ENCODE data around the gene MLXIPL. TPM values are rescaled to one million over a fixed set of nuclear protein-coding genes. Genes with fewer than 3 reads are reported as not detected.
"Not testable (repeated sequence)": the region's sequence is repeated elsewhere in the genome, so short reads cannot be mapped to it uniquely, and the experiment has no call there.

Gene MLXIPL
- total and polyA plus RNA-seq, 5 experiments from 2014 or later: not detected

GRCh38 chr7:73635428-73636200 is 11.3 kb upstream of the MLXIPL start:
- no peak for ATAC-seq
- Mint-ChIP-seq H3K9me3 (peaks cover 0 to 8% (median 0%) of the 10 kb centered on the region in 9 donors), H3K4me1 (no peaks in the 10 kb centered on the region), H3K4me3 (no peak overlapping the region), H3K27ac (no peak overlapping the region), H3K27me3 (peaks cover 14 to 40% (median 27%) of the 10 kb centered on the region in 5 donors), H3K36me3 (no peaks in the 10 kb centered on the region)
- no peak for DNase-seq
- POLR2A ChIA-PET: no interaction called here

GRCh38 chr7:73633844-73634243 is 9.5 kb upstream of the MLXIPL start:
- H3K36me3 Mint-ChIP-seq: no peaks in the 10 kb centered on the region
- H3K27me3 Mint-ChIP-seq: peaks cover 17 to 48% (median 28%) of the 10 kb centered on the region in 5 donors
- no peaks in the 10 kb centered on the region for H3K4me1 Mint-ChIP-seq
- POLR2A ChIA-PET: no interaction called here
- ATAC-seq (no peak), DNase-seq (no peak)
- H3K4me3 Mint-ChIP-seq: no peak overlapping the region
- H3K9me3 Mint-ChIP-seq: peaks cover 0 to 2% (median 0%) of the 10 kb centered on the region in 9 donors
- no peak overlapping the region for H3K27ac Mint-ChIP-seq

- Mint-ChIP-seq H3K4me3 (no peak overlapping the region), H3K27me3 (peaks cover 17 to 53% (median 34%) of the 10 kb centered on the region in 5 donors), H3K4me1 (no peaks in the 10 kb centered on the region), H3K36me3 (no peaks in the 10 kb centered on the region), H3K9me3 (no peaks in the 10 kb centered on the region), H3K27ac (no peak overlapping the region)
- ATAC-seq (no peak), DNase-seq (no peak)
- POLR2A ChIA-PET: no interaction called here
Observed at GRCh38 chr7:73633323-73633722, 9.0 kb upstream of the MLXIPL start.

- ATAC-seq (no peak), DNase-seq (no peak)
- Mint-ChIP-seq H3K9me3 (no peaks in the 10 kb centered on the region), H3K36me3 (no peaks in the 10 kb centered on the region), H3K4me3 (no peak overlapping the region), H3K4me1 (no peaks in the 10 kb centered on the region), H3K27ac (no peak overlapping the region), H3K27me3 (peaks cover 18 to 66% (median 49%) of the 10 kb centered on the region in 5 donors)
- POLR2A ChIA-PET: no interaction called here
Observed at GRCh38 chr7:73631558-73631957, 7.2 kb upstream of the MLXIPL start.

- DNase-seq: no peak
- POLR2A ChIA-PET: no interaction called here
- Mint-ChIP-seq H3K36me3 (no peaks in the 10 kb centered on the region), H3K4me3 (no peak overlapping the region), H3K27me3 (peaks cover 8 to 67% (median 45%) of the 10 kb centered on the region in 5 donors), H3K27ac (peak overlapping the region in 1 of 10 donors; percentile 49), H3K4me1 (peaks cover 2 to 5% (median 3%) of the 10 kb centered on the region in 4 donors), H3K9me3 (no peaks in the 10 kb centered on the region)
- ATAC-seq: no peak
Observed at GRCh38 chr7:73628504-73628903, 4.2 kb upstream of the MLXIPL start.

GRCh38 chr7:73626814-73627213 is 2.5 kb upstream of the MLXIPL start:
- POLR2A ChIA-PET: no interaction called here
- H3K9me3 Mint-ChIP-seq: peaks cover 0 to 2% (median 0%) of the 10 kb centered on the region in 9 donors
- ATAC-seq: no peak
- no peak for DNase-seq
- no peak overlapping the region for H3K4me3 Mint-ChIP-seq
- no peak overlapping the region for H3K27ac Mint-ChIP-seq
- H3K36me3 Mint-ChIP-seq: no peaks in the 10 kb centered on the region
- H3K4me1 Mint-ChIP-seq: peaks cover 4 to 13% (median 9%) of the 10 kb centered on the region in 4 donors
- H3K27me3 Mint-ChIP-seq: peaks cover 8 to 67% (median 46%) of the 10 kb centered on the region in 5 donors

GRCh38 chr7:73625276-73625675 is 954 bp upstream of the MLXIPL start:
- Mint-ChIP-seq H3K27me3 (peaks cover 8 to 66% (median 47%) of the 10 kb centered on the region in 5 donors), H3K36me3 (no peaks in the 10 kb centered on the region), H3K27ac (no peak overlapping the region), H3K4me3 (peak overlapping the region in 3 of 10 donors; percentile 5 to 75 (median 11)), H3K4me1 (peaks cover 4 to 13% (median 9%) of the 10 kb centered on the region in 4 donors), H3K9me3 (peaks cover 0 to 2% (median 0%) of the 10 kb centered on the region in 9 donors)
- ATAC-seq (no peak), DNase-seq (no peak)
- POLR2A ChIA-PET: no interaction called here

- peaks cover 4 to 13% (median 9%) of the 10 kb centered on the region in 4 donors for H3K4me1 Mint-ChIP-seq
- ATAC-seq: no peak
- H3K36me3 Mint-ChIP-seq: no peaks in the 10 kb centered on the region
- peaks cover 8 to 67% (median 47%) of the 10 kb centered on the region in 5 donors for H3K27me3 Mint-ChIP-seq
- no peak for DNase-seq
- H3K9me3 Mint-ChIP-seq: peaks cover 0 to 2% (median 0%) of the 10 kb centered on the region in 9 donors
- peak overlapping the region; percentile 15 to 75 (median 41) for H3K4me3 Mint-ChIP-seq
- H3K27ac Mint-ChIP-seq: no peak overlapping the region
- POLR2A ChIA-PET: no interaction called here
Observed at GRCh38 chr7:73624669-73625001, 313 bp upstream of the MLXIPL start.

- Mint-ChIP-seq H3K36me3 (no peaks in the 10 kb centered on the region), H3K4me3 (peak overlapping the region; percentile 15 to 82 (median 64)), H3K4me1 (peaks cover 4 to 13% (median 9%) of the 10 kb centered on the region in 4 donors), H3K27ac (no peak overlapping the region), H3K9me3 (peaks cover 0 to 2% (median 0%) of the 10 kb centered on the region in 9 donors), H3K27me3 (peaks cover 8 to 61% (median 36%) of the 10 kb centered on the region in 5 donors)
- DNase-seq: peak in 1 of 10 donors; percentile 11
- ATAC-seq: peak; percentile 42 to 51
- POLR2A ChIA-PET: no interaction called here
Observed at GRCh38 chr7:73622909-73623797, 1.2 kb downstream of the MLXIPL start.

- H3K27me3 Mint-ChIP-seq: peaks cover 8 to 54% (median 30%) of the 10 kb centered on the region in 5 donors
- peak overlapping the region in 6 of 10 donors; percentile 9 to 75 (median 51) for H3K4me3 Mint-ChIP-seq
- POLR2A ChIA-PET: interaction anchor here (0.7 kb wide), 1 partner anchor 298 kb away, joined by 3 read pairs; no protein-coding TSS in a partner anchor
Observed at GRCh38 chr7:73622527-73622908, 1.8 kb downstream of the MLXIPL start.

GRCh38 chr7:73621168-73622063 is 2.9 kb downstream of the MLXIPL start:
- Mint-ChIP-seq H3K27me3 (peaks cover 6 to 49% (median 28%) of the 10 kb centered on the region in 5 donors), H3K4me1 (peaks cover 4 to 13% (median 9%) of the 10 kb centered on the region in 4 donors), H3K4me3 (no peak overlapping the region), H3K27ac (no peak overlapping the region), H3K9me3 (peaks cover 0 to 2% (median 0%) of the 10 kb centered on the region in 9 donors), H3K36me3 (no peaks in the 10 kb centered on the region)
- POLR2A ChIA-PET: interaction anchor here (0.6 to 0.8 kb wide), 2 partner anchors 40 to 76 kb away, joined by 3 to 5 read pairs; no protein-coding TSS in a partner anchor
- ATAC-seq: no peak
- no peak for DNase-seq

More at GRCh38 chr7:73622527-73622908, 1.8 kb downstream of the MLXIPL start:
- ATAC-seq: no peak
- H3K27ac Mint-ChIP-seq: no peak overlapping the region
- H3K36me3 Mint-ChIP-seq: no peaks in the 10 kb centered on the region
- no peak for DNase-seq
- H3K9me3 Mint-ChIP-seq: peaks cover 0 to 2% (median 0%) of the 10 kb centered on the region in 9 donors
- H3K4me1 Mint-ChIP-seq: peaks cover 4 to 13% (median 9%) of the 10 kb centered on the region in 4 donors

GRCh38 chr7:73619394-73619793 is 4.9 kb downstream of the MLXIPL start:
- H3K9me3 Mint-ChIP-seq, H3K27ac Mint-ChIP-seq, H3K36me3 Mint-ChIP-seq, DNase-seq, H3K4me3 Mint-ChIP-seq, POLR2A ChIA-PET, ATAC-seq: not testable (repeated sequence)
- peaks cover 4 to 13% (median 9%) of the 10 kb centered on the region in 4 donors for H3K4me1 Mint-ChIP-seq
- H3K27me3 Mint-ChIP-seq: peaks cover 2 to 42% (median 19%) of the 10 kb centered on the region in 5 donors
